PC-9 (cell line): Measurements from ENCODE around the gene OR4D2. TPM values are rescaled to one million over a fixed set of nuclear protein-coding genes. Genes with fewer than 3 reads are reported as not detected.

ENCODE experiments used
- BruUV-seq: library from RNA; stranded (reverse); fragments of 400-500 nt; replicated peaks from 2 replicates; lab custom pipeline; 2021; lab: Mats Ljungman, UMichigan
- CTCF ChIA-PET: fragments of 300-600 bp; sonication (Branson Sonifier 250); formaldehyde crosslinking; loops from one replicate; lab custom pipeline; 2022; ENCODE audit warnings: antibody characterized with exemption; lab: Charles Lee
- POLR2A ChIA-PET: fragments of 300-600 bp; sonication (Branson Sonifier 250); formaldehyde crosslinking; loops from one replicate; lab custom pipeline; 2022; ENCODE audit warnings: antibody characterized with exemption; ENCODE audit not compliant: unreplicated experiment; lab: Charles Lee
- DNase-seq, 2 experiments: peaks; one replicate each; pipeline versions ENCODE4 v3.0.0 to v3.0.0-alpha.2; 2015 to 2022; ENCODE audit warnings: mixed read lengths in 1 of 2
- H2AFZ ChIP-seq: fragments of 200-600 bp; sonication (generic); 2 replicates; pipeline ENCODE4 v1.8.1; 2017; ENCODE audit warnings: antibody characterized with exemption
- H3F3A ChIP-seq: fragments of 200-600 bp; sonication (generic); 2 replicates; pipeline ENCODE4 v1.8.1; 2017; ENCODE audit warnings: antibody characterized with exemption, mild to moderate bottlenecking, low read depth; ENCODE audit not compliant: insufficient read depth
- H3K27ac ChIP-seq: fragments of 200-600 bp; sonication (generic); 2 replicates; pipeline ENCODE4 v1.6.1; 2016; ENCODE audit warnings: mixed run types
- H3K27me3 ChIP-seq: fragments of 200-600 bp; sonication (generic); 2 replicates; pipeline ENCODE4 v1.6.1; 2016; ENCODE audit warnings: low read depth, mixed run types; ENCODE audit not compliant: insufficient read depth
- H3K36me3 ChIP-seq: fragments of 200-600 bp; sonication (generic); 2 replicates; pipeline ENCODE4 v1.6.1; 2016; ENCODE audit warnings: low read depth, mixed run types
- H3K4me1 ChIP-seq: fragments of 200-600 bp; sonication (generic); replicated peaks from 2 replicates; pipeline ENCODE4 v1.6.1; 2016; ENCODE audit warnings: mixed run types; ENCODE audit not compliant: insufficient read depth
- H3K4me2 ChIP-seq: fragments of 200-600 bp; sonication (generic); 2 replicates; pipeline ENCODE4 v1.6.1; 2017; ENCODE audit warnings: mixed run types
- H3K4me3 ChIP-seq: fragments of 200-600 bp; sonication (generic); 2 replicates; pipeline ENCODE4 v1.6.1; 2016; ENCODE audit warnings: mixed run types
- H3K79me2 ChIP-seq: fragments of 200-600 bp; sonication (generic); 2 replicates; pipeline ENCODE4 v1.6.1; 2017; ENCODE audit warnings: low read depth, mixed run types
- H3K9me2 ChIP-seq: fragments of 200-600 bp; sonication (generic); 2 replicates; pipeline ENCODE4 v1.8.1; 2017; ENCODE audit warnings: mild to moderate bottlenecking; ENCODE audit not compliant: insufficient read depth
- H3K9me3 ChIP-seq: fragments of 200-600 bp; sonication (generic); 2 replicates; pipeline ENCODE4 v1.8.1; 2016; ENCODE audit warnings: low read depth; ENCODE audit not compliant: insufficient read depth
- H4K20me1 ChIP-seq: fragments of 200-600 bp; sonication (generic); 2 replicates; pipeline ENCODE4 v1.8.1; 2017; ENCODE audit not compliant: insufficient read depth
- EZH2 ChIP-seq: fragments of 200-600 bp; sonication (generic); IDR thresholded peaks from 2 replicates; pipeline ENCODE4 v1.8.0; 2017; ENCODE audit warnings: antibody characterized with exemption, low read depth
- intact Hi-C: fragments of 100-400 bp; cut with micrococcal nuclease; formaldehyde crosslinking; loops from one replicate; pipeline ENCODE4 v1.10.0; 2022; ENCODE audit not compliant: unreplicated experiment
- total RNA-seq: library from RNA; stranded (reverse); gene quantifications from 2 replicates; pipeline ENCODE4 v1.2.3, GENCODE V29; 2021
- TF ChIP-seq, protein P1 (sequence below): fragments of 200-600 bp; sonication (generic); conservative IDR thresholded peaks from 2 replicates; pipeline ENCODE4 v1.6.1; 2017; ENCODE audit warnings: mixed run types, antibody characterized with exemption, mild to moderate bottlenecking, moderate library complexity

OR4D2 gene
- total RNA-seq, 1 experiment from 2014 or later, result not detected

GRCh38 chr17:58176200-58176599 lies 9.4 kb downstream of the OR4D2 start:
- intact Hi-C loops, result no loop called here
- Histone ChIP-seq H3K4me1 (no peaks in the 10 kb centered on the region), H4K20me1 (no peaks in the 10 kb centered on the region), H3K4me2 (no peak overlapping the region), H3K4me3 (no peak overlapping the region), H3K36me3 (no peaks in the 10 kb centered on the region), H3K27ac (no peak overlapping the region), H3K9me2 (no peaks in the 10 kb centered on the region), H3K9me3 (no peaks in the 10 kb centered on the region), H3K79me2 (no peaks in the 10 kb centered on the region), H3F3A (no peaks in the 10 kb centered on the region), H2AFZ (no peak overlapping the region), H3K27me3 (peaks cover 80% of the 10 kb centered on the region)
- BruUV-seq, result no TSS peak
- ChIA-PET POLR2A (no interaction called here), CTCF (no interaction called here)
- DNase-seq, result peak in 1 of 2 experiments; percentile 23
- TF ChIP-seq, protein P1, sequence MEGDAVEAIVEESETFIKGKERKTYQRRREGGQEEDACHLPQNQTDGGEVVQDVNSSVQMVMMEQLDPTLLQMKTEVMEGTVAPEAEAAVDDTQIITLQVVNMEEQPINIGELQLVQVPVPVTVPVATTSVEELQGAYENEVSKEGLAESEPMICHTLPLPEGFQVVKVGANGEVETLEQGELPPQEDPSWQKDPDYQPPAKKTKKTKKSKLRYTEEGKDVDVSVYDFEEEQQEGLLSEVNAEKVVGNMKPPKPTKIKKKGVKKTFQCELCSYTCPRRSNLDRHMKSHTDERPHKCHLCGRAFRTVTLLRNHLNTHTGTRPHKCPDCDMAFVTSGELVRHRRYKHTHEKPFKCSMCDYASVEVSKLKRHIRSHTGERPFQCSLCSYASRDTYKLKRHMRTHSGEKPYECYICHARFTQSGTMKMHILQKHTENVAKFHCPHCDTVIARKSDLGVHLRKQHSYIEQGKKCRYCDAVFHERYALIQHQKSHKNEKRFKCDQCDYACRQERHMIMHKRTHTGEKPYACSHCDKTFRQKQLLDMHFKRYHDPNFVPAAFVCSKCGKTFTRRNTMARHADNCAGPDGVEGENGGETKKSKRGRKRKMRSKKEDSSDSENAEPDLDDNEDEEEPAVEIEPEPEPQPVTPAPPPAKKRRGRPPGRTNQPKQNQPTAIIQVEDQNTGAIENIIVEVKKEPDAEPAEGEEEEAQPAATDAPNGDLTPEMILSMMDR, result no peak
- TF ChIP-seq EZH2, result no peak

DNA sequence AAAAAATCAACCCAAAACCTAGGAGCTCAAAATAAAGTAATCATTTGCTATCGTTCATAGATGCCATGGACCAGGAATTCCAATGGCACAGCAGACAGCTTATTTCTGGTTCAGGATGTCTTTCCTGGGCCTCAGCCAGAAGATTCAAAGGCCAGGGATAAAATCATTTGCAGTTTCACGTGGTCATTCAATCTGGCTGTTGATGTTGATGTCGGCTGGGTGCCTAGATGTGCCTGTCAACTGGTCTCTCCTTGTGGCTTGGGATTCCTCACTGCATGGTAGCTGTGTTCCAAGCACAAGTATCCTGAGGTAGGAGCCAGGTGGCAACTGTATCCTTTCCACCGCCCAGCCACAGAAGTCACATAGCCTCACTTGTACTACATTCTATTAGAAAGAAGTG lies 15.0 kb downstream of the OR4D2 start:
- Histone ChIP-seq H2AFZ (no peak overlapping the region), H3K4me2 (no peak overlapping the region), H3K9me3 (no peaks in the 10 kb centered on the region), H4K20me1 (no peaks in the 10 kb centered on the region), H3K27ac (no peak overlapping the region), H3K9me2 (no peaks in the 10 kb centered on the region), H3K36me3 (no peaks in the 10 kb centered on the region), H3K79me2 (no peaks in the 10 kb centered on the region), H3K27me3 (peaks cover 78% of the 10 kb centered on the region), H3F3A (no peaks in the 10 kb centered on the region), H3K4me3 (no peak overlapping the region), H3K4me1 (no peaks in the 10 kb centered on the region)
- ChIA-PET CTCF (no interaction called here), POLR2A (no interaction called here)
- TF ChIP-seq EZH2, result no peak
- TF ChIP-seq, protein P1, result no peak
- BruUV-seq, result no TSS peak
- intact Hi-C loops, result no loop called here
- peak in 1 of 2 experiments; percentile 19 for DNase-seq

DNA sequence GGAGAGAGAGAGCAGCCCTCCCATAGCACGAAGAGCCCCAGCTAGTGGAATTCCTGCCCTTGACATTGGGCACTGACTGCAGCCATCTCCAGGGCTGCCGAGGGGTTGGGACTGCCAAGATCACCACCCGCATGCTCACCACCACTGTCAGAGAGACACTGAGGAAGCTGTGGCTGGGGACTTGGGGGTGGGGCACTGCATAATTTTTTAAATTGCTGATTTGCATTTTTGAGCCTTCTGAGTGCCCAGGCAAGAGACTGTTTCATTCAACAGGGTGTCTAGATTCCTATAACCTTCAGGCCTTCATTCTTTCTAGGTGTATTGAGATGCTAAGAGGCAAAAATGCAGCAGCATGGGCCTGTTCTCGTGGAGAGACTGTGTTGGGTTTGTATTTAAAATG lies 16.7 kb downstream of the OR4D2 start:
- Histone ChIP-seq H3K4me2 (no peak overlapping the region), H3K4me3 (no peak overlapping the region), H3K36me3 (no peaks in the 10 kb centered on the region), H3F3A (no peaks in the 10 kb centered on the region), H3K9me2 (no peaks in the 10 kb centered on the region), H3K79me2 (no peaks in the 10 kb centered on the region), H3K27me3 (peaks cover 79% of the 10 kb centered on the region), H2AFZ (no peak overlapping the region), H4K20me1 (no peaks in the 10 kb centered on the region), H3K9me3 (no peaks in the 10 kb centered on the region), H3K4me1 (no peaks in the 10 kb centered on the region), H3K27ac (no peak overlapping the region)
- CTCF ChIA-PET, result no interaction called here
- no TSS peak for BruUV-seq
- TF ChIP-seq, protein P1, result no peak
- TF ChIP-seq EZH2, result no peak
- POLR2A ChIA-PET, result no interaction called here
- peak in 1 of 2 experiments; percentile 5 for DNase-seq
- intact Hi-C loops, result no loop called here
